Thymus (tissue), 11 donors: ENCODE results near the gene TYW1B. TPM values are rescaled to one million over a fixed set of nuclear protein-coding genes. Genes with fewer than 3 reads are reported as not detected.
"Not testable (repeated sequence)": the region's sequence is repeated elsewhere in the genome, so short reads cannot be mapped to it uniquely, and the experiment has no call there.

Source experiments
- DNase-seq, 9 donors: peaks; one replicate each; pipeline ENCODE4 v3.0.0-alpha.2; 2013; ENCODE audit warnings: low spot score in 9 of 9, low read depth in 6 of 9, missing footprints in 1 of 9
- H3K27ac ChIP-seq, 2 donors: one replicate each; pipeline ENCODE4 v1.5.1; 2013; ENCODE audit warnings: control low read depth in 1 of 2, low read depth in 1 of 2, low read length in 1 of 2, mild to moderate bottlenecking in 1 of 2, moderate library complexity in 1 of 2
- H3K27me3 ChIP-seq, 2 donors: one replicate each; pipeline ENCODE4 v1.5.1; 2013; ENCODE audit warnings: low read length in 1 of 2; ENCODE audit not compliant: control insufficient read depth in 2 of 2, insufficient read depth in 1 of 2
- H3K36me3 ChIP-seq, 2 donors: one replicate each; pipeline ENCODE4 v1.5.1; 2013; ENCODE audit warnings: low read length in 1 of 2, mild to moderate bottlenecking in 1 of 2, moderate library complexity in 1 of 2; ENCODE audit not compliant: control insufficient read depth in 2 of 2, insufficient read depth in 2 of 2
- H3K4me1 ChIP-seq, 2 donors: one replicate each; pipeline ENCODE4 v1.5.1; 2013; ENCODE audit warnings: low read length in 2 of 2; ENCODE audit not compliant: control insufficient read depth in 2 of 2, insufficient read depth in 2 of 2
- H3K4me3 ChIP-seq, 2 donors: one replicate each; pipeline ENCODE4 v1.5.1; 2013; ENCODE audit warnings: low read length in 2 of 2, control low read depth in 1 of 2, mild to moderate bottlenecking in 1 of 2
- H3K9me3 ChIP-seq, 2 donors: one replicate each; pipeline ENCODE4 v1.5.1; 2013; ENCODE audit warnings: low read length in 1 of 2, mild to moderate bottlenecking in 1 of 2; ENCODE audit not compliant: control insufficient read depth in 2 of 2, insufficient read depth in 1 of 2
- WGBS: extraction: QIAGEN DNeasy Blood & Tissue Kit; methylation state at CpG from one replicate; pipeline ENCODE4 v1.1.7; 2013; 5-methylcytosine and 5-hydroxymethylcytosine counted together
- polyA plus RNA-seq: library from polyadenylated mRNA; stranded (reverse); fragments of 200-250 nt; gene quantifications from one replicate; pipeline ENCODE4 v1.2.3, GENCODE V29; 2013
- total RNA-seq: library from RNA; stranded (reverse); fragments of 120-200 nt; gene quantifications from one replicate; pipeline ENCODE4 v1.2.4, GENCODE V29; 2013
- donor health status: healthy.

TYW1B gene
- total and polyA plus RNA-seq, 2 donors, result 3.0 to 9.7 TPM

GRCh38 chr7:72583620-72584361 is 244.2 kb downstream of the TYW1B start:
- DNase-seq, H3K4me1 ChIP-seq, H3K27ac ChIP-seq, H3K27me3 ChIP-seq, H3K36me3 ChIP-seq, H3K9me3 ChIP-seq, H3K4me3 ChIP-seq: not testable (repeated sequence)
- 96% methylated on average over 3 of the region's 3 CpGs for WGBS

GRCh38 chr7:72580142-72580770 is 247.7 kb downstream of the TYW1B start:
- H3K36me3 ChIP-seq, H3K27ac ChIP-seq, H3K27me3 ChIP-seq, H3K4me3 ChIP-seq, H3K9me3 ChIP-seq, DNase-seq, H3K4me1 ChIP-seq: not testable (repeated sequence)
- WGBS, result 98% methylated on average over 9 of the region's 9 CpGs

- Histone ChIP-seq H3K36me3 (no peaks in the 10 kb centered on the region), H3K9me3 (no peaks in the 10 kb centered on the region), H3K27me3 (no peaks in the 10 kb centered on the region), H3K27ac (no peak overlapping the region), H3K4me3 (no peak overlapping the region), H3K4me1 (no peaks in the 10 kb centered on the region)
- 98% methylated on average over 2 of the region's 2 CpGs for WGBS
- DNase-seq, result no peak
Measured at GRCh38 chr7:72577107-72577506, 250.9 kb downstream of the TYW1B start.

- not testable (repeated sequence) for H3K36me3 ChIP-seq, DNase-seq, H3K4me3 ChIP-seq, H3K9me3 ChIP-seq, H3K27me3 ChIP-seq, H3K4me1 ChIP-seq, H3K27ac ChIP-seq
- WGBS, result 98% methylated on average over 3 of the region's 3 CpGs
Measured at GRCh38 chr7:72561988-72562387, 266.0 kb downstream of the TYW1B start.

- H3K27me3 ChIP-seq, DNase-seq, H3K27ac ChIP-seq, H3K4me1 ChIP-seq, H3K4me3 ChIP-seq, H3K36me3 ChIP-seq, H3K9me3 ChIP-seq: not testable (repeated sequence)
- 95% methylated on average over 3 of the region's 4 CpGs for WGBS
Measured at GRCh38 chr7:72559546-72559945, 268.5 kb downstream of the TYW1B start.

GRCh38 chr7:72556733-72557132 is 271.3 kb downstream of the TYW1B start:
- not testable (repeated sequence) for H3K27ac ChIP-seq, H3K4me1 ChIP-seq, H3K27me3 ChIP-seq, DNase-seq, H3K9me3 ChIP-seq, H3K36me3 ChIP-seq, H3K4me3 ChIP-seq
- WGBS, result 76% methylated on average over 4 of the region's 4 CpGs

GRCh38 chr7:72555238-72555637 is 272.8 kb downstream of the TYW1B start:
- 95% methylated on average over 6 of the region's 6 CpGs for WGBS
- not testable (repeated sequence) for DNase-seq, H3K4me1 ChIP-seq, H3K9me3 ChIP-seq, H3K36me3 ChIP-seq, H3K27me3 ChIP-seq, H3K27ac ChIP-seq, H3K4me3 ChIP-seq

- WGBS, result 92% methylated on average over 5 of the region's 5 CpGs
- not testable (repeated sequence) for H3K36me3 ChIP-seq, H3K27me3 ChIP-seq
Measured at GRCh38 chr7:72554401-72554800, 273.6 kb downstream of the TYW1B start.

GRCh38 chr7:72550454-72550853 is 277.5 kb downstream of the TYW1B start:
- H3K9me3 ChIP-seq, H3K27me3 ChIP-seq, H3K36me3 ChIP-seq, H3K4me3 ChIP-seq, DNase-seq, H3K4me1 ChIP-seq, H3K27ac ChIP-seq: not testable (repeated sequence)

More at GRCh38 chr7:72554401-72554800, 273.6 kb downstream of the TYW1B start:
- DNase-seq, H3K9me3 ChIP-seq, H3K27ac ChIP-seq, H3K4me3 ChIP-seq, H3K4me1 ChIP-seq: not testable (repeated sequence)
